ENCODE measurements around the gene ARHGAP30.

Gene ARHGAP30

GRCh38 chr1:161008869-161009510, 60.7 kb downstream of the ARHGAP30 start:
- H3K4me3 ChIP-seq (ENCODE audit: low read depth, low read length), result no peak overlapping the region
- peak; percentile 48 for DNase-seq (ENCODE audit: low read depth)
- TF ChIP-seq CTCF (conservative IDR thresholded peaks at IDR 0.05; ENCODE audit: low read depth, low read length), result no peak

- DNase-seq (ENCODE audit: low read depth), result no peak
- H3K4me3 ChIP-seq (ENCODE audit: low read depth, low read length), result no peak overlapping the region
- no peak for TF ChIP-seq CTCF (conservative IDR thresholded peaks at IDR 0.05; ENCODE audit: low read depth, low read length)
Measured at GRCh38 chr1:161007369-161007768, 62.3 kb downstream of the ARHGAP30 start.

GRCh38 chr1:161006563-161006962, 63.1 kb downstream of the ARHGAP30 start:
- no peak overlapping the region for H3K4me3 ChIP-seq (ENCODE audit: low read depth, low read length)
- no peak for TF ChIP-seq CTCF (conservative IDR thresholded peaks at IDR 0.05; ENCODE audit: low read depth, low read length)
- DNase-seq (ENCODE audit: low read depth), result no peak

GRCh38 chr1:161001525-161001924, 68.2 kb downstream of the ARHGAP30 start:
- H3K4me3 ChIP-seq (ENCODE audit: low read depth, low read length), result no peak overlapping the region
- TF ChIP-seq CTCF (conservative IDR thresholded peaks at IDR 0.05; ENCODE audit: low read depth, low read length), result no peak
- DNase-seq (ENCODE audit: low read depth), result no peak

GRCh38 chr1:161000736-161001480, 68.8 kb downstream of the ARHGAP30 start:
- no peak for TF ChIP-seq CTCF (conservative IDR thresholded peaks at IDR 0.05; ENCODE audit: low read depth, low read length)
- no peak overlapping the region for H3K4me3 ChIP-seq (ENCODE audit: low read depth, low read length)
- no peak for DNase-seq (ENCODE audit: low read depth)

GRCh38 chr1:160999376-160999775, 70.3 kb downstream of the ARHGAP30 start:
- no peak for DNase-seq (ENCODE audit: low read depth)
- no peak overlapping the region for H3K4me3 ChIP-seq (ENCODE audit: low read depth, low read length)
- no peak for TF ChIP-seq CTCF (conservative IDR thresholded peaks at IDR 0.05; ENCODE audit: low read depth, low read length)
